Sigmoid colon (tissue), 4 donors: ENCODE results near the gene ELMO1.

ENCODE experiments used
- POLR2A ChIP-seq, 2 donors: fragments of 450-650 bp; IDR thresholded peaks; one replicate each; pipeline ENCODE4 v1.6.1; 2016; ENCODE audit warnings: antibody characterized with exemption in 2 of 2, mild to moderate bottlenecking in 2 of 2, moderate library complexity in 2 of 2
- POLR2AphosphoS5 ChIP-seq, 4 donors: sonication (generic); formaldehyde crosslinking; IDR thresholded peaks; one replicate each; pipeline ENCODE4 v1.6.1; 2017; ENCODE audit warnings: antibody characterized with exemption in 4 of 4
- TF ChIP-seq, protein P1 (sequence below), 4 experiments: fragments of 450-650 bp in 3 of 4; fragments of 200-600 bp in 1 of 4; IDR thresholded peaks; one replicate each; pipeline ENCODE4 v1.5.1; 2016 to 2019; ENCODE audit warnings: antibody characterized with exemption in 4 of 4, mild to moderate bottlenecking in 3 of 4, moderate library complexity in 2 of 4

DNA sequence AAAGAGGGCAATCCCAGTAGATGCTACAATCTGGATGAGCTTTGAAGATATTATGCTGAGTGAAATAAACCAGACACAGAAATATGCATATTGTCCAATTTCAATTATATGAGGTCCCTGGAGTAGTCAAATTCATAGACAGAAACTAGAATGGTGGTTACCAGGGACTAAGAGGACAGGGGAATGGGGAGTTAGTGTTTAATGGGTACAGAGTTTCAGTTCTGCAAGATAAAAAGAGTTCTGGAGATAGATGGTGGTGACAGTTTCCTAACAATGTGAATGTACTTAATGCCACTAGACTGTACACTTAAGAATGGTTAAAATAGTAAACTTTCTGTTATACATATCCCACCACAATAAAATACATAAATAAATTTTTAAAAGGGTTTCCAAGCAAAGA lies 236.6 kb downstream of the ELMO1 start:
- TF ChIP-seq POLR2A (IDR thresholded peaks at IDR 0.05) (no peak), POLR2AphosphoS5 (IDR thresholded peaks at IDR 0.05) (no peak)
- TF ChIP-seq, protein P1, sequence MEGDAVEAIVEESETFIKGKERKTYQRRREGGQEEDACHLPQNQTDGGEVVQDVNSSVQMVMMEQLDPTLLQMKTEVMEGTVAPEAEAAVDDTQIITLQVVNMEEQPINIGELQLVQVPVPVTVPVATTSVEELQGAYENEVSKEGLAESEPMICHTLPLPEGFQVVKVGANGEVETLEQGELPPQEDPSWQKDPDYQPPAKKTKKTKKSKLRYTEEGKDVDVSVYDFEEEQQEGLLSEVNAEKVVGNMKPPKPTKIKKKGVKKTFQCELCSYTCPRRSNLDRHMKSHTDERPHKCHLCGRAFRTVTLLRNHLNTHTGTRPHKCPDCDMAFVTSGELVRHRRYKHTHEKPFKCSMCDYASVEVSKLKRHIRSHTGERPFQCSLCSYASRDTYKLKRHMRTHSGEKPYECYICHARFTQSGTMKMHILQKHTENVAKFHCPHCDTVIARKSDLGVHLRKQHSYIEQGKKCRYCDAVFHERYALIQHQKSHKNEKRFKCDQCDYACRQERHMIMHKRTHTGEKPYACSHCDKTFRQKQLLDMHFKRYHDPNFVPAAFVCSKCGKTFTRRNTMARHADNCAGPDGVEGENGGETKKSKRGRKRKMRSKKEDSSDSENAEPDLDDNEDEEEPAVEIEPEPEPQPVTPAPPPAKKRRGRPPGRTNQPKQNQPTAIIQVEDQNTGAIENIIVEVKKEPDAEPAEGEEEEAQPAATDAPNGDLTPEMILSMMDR (IDR thresholded peaks at IDR 0.05), result no peak
